Hepatocyte (in vitro differentiated cells): ENCODE data around the gene MYOF. TPM values are rescaled to one million over a fixed set of nuclear protein-coding genes. Genes with fewer than 3 reads are reported as not detected.

Source experiments
- DNase-seq: peaks from one replicate; pipeline ENCODE4 v3.0.0-alpha.2; 2016; ENCODE audit warnings: low spot score
- H2AFZ ChIP-seq: fragments of 200-600 bp; sonication (generic); 2 replicates; pipeline ENCODE4 v1.6.0; 2016; ENCODE audit warnings: antibody characterized with exemption, mild to moderate bottlenecking
- H3K27ac ChIP-seq: fragments of 200-600 bp; sonication (generic); 2 replicates; pipeline ENCODE4 v1.5.1; 2016; ENCODE audit warnings: mild to moderate bottlenecking
- H3K27me3 ChIP-seq: fragments of 200-600 bp; sonication (generic); 2 replicates; pipeline ENCODE4 v1.6.1; 2016
- H3K36me3 ChIP-seq: fragments of 200-600 bp; sonication (generic); replicated peaks from 2 replicates; pipeline ENCODE4 v1.5.1; 2016; ENCODE audit warnings: low read depth; ENCODE audit not compliant: insufficient read depth
- H3K4me1 ChIP-seq: fragments of 200-600 bp; sonication (generic); 2 replicates; pipeline ENCODE4 v1.5.1; 2016; ENCODE audit warnings: mild to moderate bottlenecking, moderate library complexity; ENCODE audit not compliant: insufficient read depth
- H3K4me2 ChIP-seq: fragments of 200-600 bp; sonication (generic); 2 replicates; pipeline ENCODE4 v1.6.0; 2016
- H3K4me3 ChIP-seq: fragments of 200-600 bp; sonication (generic); 2 replicates; pipeline ENCODE4 v1.5.1; 2016; ENCODE audit warnings: mild to moderate bottlenecking
- H3K79me2 ChIP-seq: fragments of 200-600 bp; sonication (generic); 2 replicates; pipeline ENCODE4 v1.6.0; 2017; ENCODE audit warnings: mild to moderate bottlenecking
- H3K9me2 ChIP-seq: fragments of 200-600 bp; sonication (generic); replicated peaks from 2 replicates; pipeline ENCODE4 v1.6.0; 2017; ENCODE audit warnings: mild to moderate bottlenecking; ENCODE audit not compliant: insufficient read depth
- H3K9me3 ChIP-seq: fragments of 200-600 bp; sonication (generic); 2 replicates; pipeline ENCODE4 v1.5.1; 2016; ENCODE audit warnings: low read depth, mild to moderate bottlenecking
- H4K20me1 ChIP-seq: fragments of 200-600 bp; sonication (generic); 2 replicates; pipeline ENCODE4 v1.6.0; 2016; ENCODE audit warnings: mild to moderate bottlenecking; ENCODE audit not compliant: insufficient read depth, poor library complexity, severe bottlenecking
- CTCF ChIP-seq: fragments of 200-600 bp; sonication (generic); IDR thresholded peaks from 2 replicates; pipeline ENCODE4 v1.5.1; 2016; ENCODE audit warnings: antibody characterized with exemption, mild to moderate bottlenecking; ENCODE audit not compliant: poor library complexity
- EZH2 ChIP-seq: fragments of 200-600 bp; sonication (generic); IDR thresholded peaks from 2 replicates; pipeline ENCODE4 v1.6.1; 2016; ENCODE audit warnings: antibody characterized with exemption, mild to moderate bottlenecking, borderline replicate concordance
- EZH2phosphoT487 ChIP-seq: fragments of 200-600 bp; sonication (generic); IDR thresholded peaks from one replicate; pipeline ENCODE4 v1.6.1; 2018; ENCODE audit warnings: antibody characterized with exemption, mild to moderate bottlenecking, low read depth, moderate library complexity; ENCODE audit not compliant: unreplicated experiment, severe bottlenecking
- WGBS: methylation state at CpG from one replicate; pipeline ENCODE4 v1.1.6; 2016; ENCODE audit warnings: low lambda C conversion rate; ENCODE audit errors: missing lambda C conversion rate; 5-methylcytosine and 5-hydroxymethylcytosine counted together
- polyA plus RNA-seq: library from polyadenylated mRNA; unstranded; fragments of >200 nt; fragmentation: Nextera tagmentation; extraction: Ambion mirVana; gene quantifications from 2 replicates; pipeline ENCODE4 v1.2.1, GENCODE V29; 2016
- total RNA-seq: library from RNA; depleted of rRNA; stranded (reverse); fragments of >200 nt; gene quantifications from 2 replicates; pipeline ENCODE4 v1.2.3, GENCODE V29; 2014

Gene MYOF
- total and polyA plus RNA-seq, 2 experiments from 2014 or later: 16.6 to 47.9 TPM

DNA sequence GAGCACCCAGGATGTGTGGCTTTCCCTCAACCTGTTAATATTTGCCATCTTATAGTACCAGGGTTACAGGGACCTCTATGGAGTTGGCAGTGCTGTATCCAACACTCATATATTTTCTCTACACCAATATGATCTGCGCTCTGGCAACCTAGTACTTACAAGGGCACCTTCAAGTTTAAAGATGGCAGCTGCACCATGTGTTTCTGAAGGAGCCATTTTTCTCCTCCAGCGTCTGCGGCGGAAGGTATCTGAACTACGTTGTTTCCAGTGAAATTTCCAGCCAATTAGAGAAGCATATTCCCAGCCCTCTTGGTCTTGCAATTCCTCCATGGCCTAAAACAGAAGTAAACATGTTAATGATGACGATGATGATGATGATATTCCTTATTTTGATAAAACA is 125.6 kb downstream of the MYOF start:
- DNase-seq: no peak
- no peaks in the 10 kb centered on the region for H3K36me3 ChIP-seq

GRCh38 chr10:93352638-93353383 is 129.3 kb downstream of the MYOF start:
- H4K20me1 ChIP-seq: no peaks in the 10 kb centered on the region
- no peaks in the 10 kb centered on the region for H3K9me2 ChIP-seq
- WGBS: 63% methylated on average over 6 of the region's 6 CpGs
- no peaks in the 10 kb centered on the region for H3K4me1 ChIP-seq
- DNase-seq: peak; percentile 68
- H3K79me2 ChIP-seq: no peaks in the 10 kb centered on the region
- H3K27me3 ChIP-seq: no peaks in the 10 kb centered on the region
- H3K36me3 ChIP-seq: no peaks in the 10 kb centered on the region
- no peak for TF ChIP-seq EZH2phosphoT487
- no peak for TF ChIP-seq EZH2
- TF ChIP-seq CTCF: peak; percentile 72
- no peaks in the 10 kb centered on the region for H3K9me3 ChIP-seq
- no peak overlapping the region for H2AFZ ChIP-seq
- H3K27ac ChIP-seq: no peak overlapping the region
- no peak overlapping the region for H3K4me2 ChIP-seq
- H3K4me3 ChIP-seq: no peak overlapping the region

More for the DNA sequence above, 125.6 kb downstream of the MYOF start:
- Histone ChIP-seq H3K9me2 (no peaks in the 10 kb centered on the region), H3K4me3 (no peak overlapping the region), H3K4me1 (no peaks in the 10 kb centered on the region), H4K20me1 (no peaks in the 10 kb centered on the region), H3K27me3 (no peaks in the 10 kb centered on the region), H3K79me2 (no peaks in the 10 kb centered on the region), H3K9me3 (no peaks in the 10 kb centered on the region), H3K4me2 (no peak overlapping the region), H3K27ac (no peak overlapping the region), H2AFZ (no peak overlapping the region)
- TF ChIP-seq CTCF: no peak
- no peak for TF ChIP-seq EZH2phosphoT487
- TF ChIP-seq EZH2: no peak
- WGBS: 96% methylated on average over 6 of the region's 6 CpGs

DNA sequence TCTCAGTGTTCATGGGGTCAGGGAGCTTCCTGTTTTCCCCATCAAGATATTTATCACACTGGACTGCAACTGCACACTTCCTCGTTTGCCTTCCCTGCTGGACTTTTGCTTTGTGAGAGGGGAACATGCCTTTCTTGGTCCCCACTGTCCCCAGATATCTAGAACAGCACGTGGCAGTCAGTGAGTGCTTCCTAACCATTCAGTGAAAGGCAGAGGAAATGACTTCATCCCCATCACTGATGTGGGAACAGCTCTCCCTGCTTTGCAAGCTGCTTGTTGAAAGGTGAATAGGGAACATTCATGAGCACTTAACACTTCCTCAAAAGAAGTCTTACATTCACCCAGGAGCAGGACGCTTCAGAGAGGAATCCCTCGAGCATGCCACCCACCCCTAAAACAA is 135.4 kb downstream of the MYOF start:
- Histone ChIP-seq H3K9me2 (no peaks in the 10 kb centered on the region), H4K20me1 (no peaks in the 10 kb centered on the region), H3K4me1 (no peaks in the 10 kb centered on the region), H3K79me2 (no peaks in the 10 kb centered on the region), H3K27me3 (no peaks in the 10 kb centered on the region), H3K9me3 (no peaks in the 10 kb centered on the region), H3K36me3 (no peaks in the 10 kb centered on the region), H3K27ac (no peak overlapping the region), H3K4me2 (no peak overlapping the region), H2AFZ (no peak overlapping the region), H3K4me3 (no peak overlapping the region)
- 51% methylated on average over 4 of the region's 4 CpGs for WGBS
- TF ChIP-seq EZH2phosphoT487 (no peak), CTCF (no peak), EZH2 (no peak)
- no peak for DNase-seq
